ENCODE results near the gene LAMA5.

LAMA5 gene

GRCh38 chr20:62405108-62405980 is 38.2 kb upstream of the LAMA5 start:
- DNase-seq (ENCODE audit: low spot score) = no peak

GRCh38 chr20:62404761-62405107 is 37.6 kb upstream of the LAMA5 start:
- no peak for DNase-seq (ENCODE audit: low spot score)

- no peak for DNase-seq (ENCODE audit: low spot score)
Measured at GRCh38 chr20:62404112-62404665, 37.1 kb upstream of the LAMA5 start.

GRCh38 chr20:62403331-62403730 is 36.2 kb upstream of the LAMA5 start:
- DNase-seq (ENCODE audit: low spot score) = no peak

GRCh38 chr20:62402456-62403150 is 35.5 kb upstream of the LAMA5 start:
- no peak for DNase-seq (ENCODE audit: low spot score)

GRCh38 chr20:62401331-62401779 is 34.2 kb upstream of the LAMA5 start:
- DNase-seq (ENCODE audit: low spot score) = no peak

GRCh38 chr20:62400541-62400940 is 33.4 kb upstream of the LAMA5 start:
- DNase-seq (ENCODE audit: low spot score) = no peak

GRCh38 chr20:62400021-62400420 is 32.9 kb upstream of the LAMA5 start:
- DNase-seq (ENCODE audit: low spot score) = no peak

GRCh38 chr20:62398120-62398821 is 31.2 kb upstream of the LAMA5 start:
- DNase-seq (ENCODE audit: low spot score) = no peak

GRCh38 chr20:62396367-62397239 is 29.5 kb upstream of the LAMA5 start:
- DNase-seq (ENCODE audit: low spot score) = no peak

GRCh38 chr20:62395311-62396242 is 28.5 kb upstream of the LAMA5 start:
- no peak for DNase-seq (ENCODE audit: low spot score)

- no peak for DNase-seq (ENCODE audit: low spot score)
Measured at GRCh38 chr20:62394248-62395245, 27.4 kb upstream of the LAMA5 start.

GRCh38 chr20:62393830-62394229 is 26.7 kb upstream of the LAMA5 start:
- no peak for DNase-seq (ENCODE audit: low spot score)

GRCh38 chr20:62393335-62393665 is 26.2 kb upstream of the LAMA5 start:
- DNase-seq (ENCODE audit: low spot score) = no peak

GRCh38 chr20:62392621-62393334 is 25.7 kb upstream of the LAMA5 start:
- no peak for DNase-seq (ENCODE audit: low spot score)

GRCh38 chr20:62392077-62392418 is 24.9 kb upstream of the LAMA5 start:
- no peak for DNase-seq (ENCODE audit: low spot score)

- DNase-seq (ENCODE audit: low spot score) = no peak
Measured at GRCh38 chr20:62391165-62392076, 24.3 kb upstream of the LAMA5 start.
